RPMI8226 (cell line): ENCODE measurements around the gene RPLP1.

ENCODE experiments used
- DNase-seq: peaks from one replicate; pipeline ENCODE4 v3.0.0-alpha.2; 2015

The RPLP1 gene

DNA sequence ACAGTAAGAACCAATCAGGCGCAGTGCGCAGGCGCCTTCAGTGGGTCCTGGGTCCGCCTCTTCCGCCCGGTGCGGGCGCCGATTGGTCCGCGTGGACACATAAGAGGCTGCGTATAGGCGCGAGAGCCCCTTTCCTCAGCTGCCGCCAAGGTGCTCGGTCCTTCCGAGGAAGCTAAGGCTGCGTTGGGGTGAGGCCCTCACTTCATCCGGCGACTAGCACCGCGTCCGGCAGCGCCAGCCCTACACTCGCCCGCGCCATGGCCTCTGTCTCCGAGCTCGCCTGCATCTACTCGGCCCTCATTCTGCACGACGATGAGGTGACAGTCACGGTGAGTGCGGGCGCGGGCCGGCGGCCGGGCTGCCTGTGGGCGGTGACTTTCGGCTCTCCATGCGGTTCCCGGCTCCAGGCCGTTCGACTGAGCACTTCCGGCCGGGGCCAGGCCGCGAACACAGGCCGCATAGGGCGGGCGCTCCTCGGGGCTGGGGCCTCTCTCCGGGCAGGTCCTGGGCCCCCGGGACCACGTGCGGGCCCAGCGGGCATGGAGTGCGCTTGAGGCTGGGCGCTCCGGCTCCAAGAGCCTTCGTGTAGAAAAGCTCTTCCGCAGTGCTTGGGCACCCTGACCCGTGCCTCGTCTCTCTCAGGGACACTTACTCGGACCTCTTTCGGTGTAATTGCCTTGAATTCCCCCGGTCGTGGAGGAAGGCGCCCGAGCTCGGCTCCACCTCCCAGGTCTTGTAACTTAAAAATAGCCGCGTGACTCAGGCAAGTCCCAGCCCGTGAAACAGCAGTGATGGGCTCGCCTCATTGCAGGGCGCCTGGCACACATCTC lies at the start of gene RPLP1:
Gene RPLP1, plus strand, starts transcription at position 127 of the 830 bp plus-strand sequence. Its CDS starts 131 bp downstream, at position 258.
- peak; percentile 100 for DNase-seq

DNA sequence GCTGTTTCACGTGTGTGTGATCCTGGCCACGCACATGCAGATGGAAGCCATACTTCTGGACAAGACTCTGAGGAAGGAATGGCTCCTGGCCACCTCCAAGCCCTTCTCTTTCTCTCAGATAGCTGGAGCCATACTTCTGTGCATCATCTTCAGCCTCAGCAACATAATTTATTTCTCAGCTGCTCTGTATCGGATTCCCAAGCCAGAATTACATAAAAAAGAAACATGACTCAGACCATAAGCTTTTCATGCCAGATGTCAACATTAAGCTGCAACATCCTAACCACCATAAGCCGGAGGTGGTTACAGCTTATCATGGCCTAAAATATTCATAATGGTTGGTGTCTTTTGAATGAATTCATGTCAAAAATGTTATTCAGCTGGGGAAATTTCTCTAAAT lies 49.0 kb upstream of the RPLP1 start:
- no peak for DNase-seq

DNA sequence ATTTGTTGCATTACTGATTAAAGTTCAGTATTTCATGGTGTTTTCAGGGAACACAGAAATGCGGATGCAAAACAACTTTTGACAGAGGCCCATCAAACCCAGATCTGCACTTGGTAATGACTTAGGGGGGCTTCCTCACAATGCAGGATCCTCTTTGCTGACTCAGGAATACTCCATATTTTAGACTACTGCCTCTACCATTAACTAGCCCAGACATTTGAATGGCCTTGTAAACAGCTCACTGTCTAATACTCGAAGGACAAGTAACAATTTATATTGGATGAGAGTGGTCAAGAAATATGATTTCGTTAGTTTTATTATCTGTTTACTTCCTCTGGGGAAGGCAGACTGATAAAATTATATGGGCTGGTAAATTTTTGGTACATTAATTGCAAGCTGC lies 47.5 kb upstream of the RPLP1 start:
- DNase-seq: no peak

DNA sequence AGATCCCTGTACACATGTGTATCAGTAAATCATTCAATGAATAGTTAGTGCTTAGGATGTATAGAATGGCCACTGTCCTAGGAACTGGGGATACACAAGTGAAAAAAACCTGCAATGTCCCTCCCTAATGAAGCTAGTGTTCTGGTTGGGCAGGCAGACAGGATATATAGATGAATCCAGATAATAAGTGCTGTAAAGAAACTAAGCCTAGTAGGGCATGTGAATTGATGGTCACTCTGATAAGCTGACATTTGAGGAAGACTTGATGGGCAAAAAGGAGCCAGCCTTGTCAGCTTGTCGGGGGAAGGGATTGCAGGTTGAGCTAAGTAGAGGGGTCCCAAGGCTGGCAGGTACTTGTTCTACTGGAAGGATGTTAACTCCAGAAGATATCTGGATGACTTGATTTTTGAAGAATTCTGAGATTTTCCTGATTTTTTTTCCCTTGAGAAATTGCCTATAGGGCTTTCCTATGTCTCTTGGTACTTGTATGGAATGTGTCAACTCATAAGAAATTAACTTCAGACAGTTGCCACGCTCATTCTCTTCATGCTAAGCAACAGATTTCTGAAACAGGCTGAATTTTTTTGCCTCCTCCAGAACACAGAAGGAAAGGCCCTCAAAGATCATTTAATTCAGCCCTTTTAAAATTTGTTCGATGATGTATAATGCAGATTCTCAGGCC lies 44.8 kb upstream of the RPLP1 start:
- DNase-seq: no peak

DNA sequence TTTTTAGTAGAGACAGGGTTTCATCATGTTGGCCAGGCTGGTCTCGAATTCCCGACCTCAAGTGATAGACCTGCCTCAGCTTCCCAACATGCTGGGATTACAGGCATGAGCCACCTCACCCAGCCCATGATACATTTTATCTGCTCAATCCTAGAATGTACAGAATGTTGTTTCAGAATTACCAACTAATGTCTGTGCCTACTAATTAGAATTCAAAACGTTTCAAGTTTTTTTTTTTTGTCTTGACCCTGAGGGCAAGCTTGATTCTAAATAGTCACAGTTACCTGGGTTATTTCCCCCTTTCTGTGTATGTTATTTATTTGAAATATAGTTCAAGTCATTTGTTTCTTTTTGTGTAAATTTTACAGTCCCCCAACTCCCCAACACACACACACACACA lies 43.8 kb upstream of the RPLP1 start:
- DNase-seq: no peak

DNA sequence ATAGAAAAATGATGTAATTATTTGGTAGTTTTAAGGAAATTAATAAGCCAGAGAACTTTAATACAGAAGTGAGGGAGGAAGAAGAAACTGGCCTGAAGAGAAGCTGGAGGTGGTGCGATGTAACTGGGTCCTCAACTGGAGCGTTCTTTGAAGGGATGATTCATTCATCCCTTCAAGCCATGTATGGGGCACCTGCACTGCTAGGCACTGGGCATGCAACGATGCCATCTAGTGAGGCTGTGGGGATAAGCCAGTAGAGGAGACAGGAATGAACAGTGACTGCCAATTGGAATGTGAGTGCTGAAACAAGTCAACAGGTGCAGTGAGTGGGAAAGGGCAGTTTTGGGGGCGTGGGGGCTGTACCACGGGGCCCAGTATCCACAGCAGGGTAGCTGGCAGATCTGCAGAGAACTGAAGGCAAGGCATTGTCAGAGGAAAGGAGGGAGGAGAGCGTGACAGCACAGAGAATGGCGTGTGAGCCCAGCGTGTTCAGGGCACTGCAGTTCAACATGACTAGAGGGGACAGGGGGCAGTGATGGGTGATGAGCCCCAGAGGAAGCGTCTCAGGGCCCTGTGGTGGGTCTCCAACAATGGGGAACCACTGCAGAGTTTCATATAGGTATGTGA lies 42.3 kb upstream of the RPLP1 start:
- DNase-seq: peak; percentile 71

DNA sequence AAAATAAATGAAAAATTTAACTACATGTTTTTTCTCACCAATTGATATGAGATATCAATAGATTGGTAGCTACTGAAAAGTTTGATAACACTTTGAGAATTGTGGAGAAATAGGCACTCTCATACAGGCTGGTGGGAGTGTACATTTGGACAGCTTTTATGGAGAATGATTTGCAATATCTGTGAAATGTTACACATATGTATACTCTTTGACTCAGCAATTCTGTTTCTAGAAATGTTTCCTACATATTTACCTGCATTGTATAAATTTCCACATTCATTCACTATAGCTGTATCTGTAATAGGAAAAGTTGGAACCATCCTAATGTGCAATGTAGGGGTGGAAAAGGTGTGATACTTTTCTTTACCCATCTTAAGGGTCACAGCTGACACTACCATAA lies 40.3 kb upstream of the RPLP1 start:
- DNase-seq: no peak

DNA sequence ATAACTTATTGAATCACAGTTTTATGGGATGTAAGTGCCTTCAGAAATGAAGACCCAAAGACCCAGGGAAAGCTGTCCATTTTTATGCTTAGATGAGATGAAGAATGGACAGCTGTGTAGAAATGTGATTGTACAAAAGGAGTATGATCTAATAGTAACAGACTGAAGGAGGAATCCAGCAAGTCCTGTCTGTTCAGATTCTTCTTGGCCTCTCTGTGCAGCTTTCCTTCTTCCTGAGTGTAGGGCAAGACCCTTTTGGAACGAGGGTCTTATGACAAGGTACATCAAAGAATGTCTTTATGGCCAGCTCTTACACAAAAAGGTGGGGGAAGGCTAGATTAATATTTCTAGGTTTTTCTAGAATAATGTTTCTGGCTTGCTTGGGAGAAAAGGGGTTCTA lies 39.9 kb upstream of the RPLP1 start:
- no peak for DNase-seq

DNA sequence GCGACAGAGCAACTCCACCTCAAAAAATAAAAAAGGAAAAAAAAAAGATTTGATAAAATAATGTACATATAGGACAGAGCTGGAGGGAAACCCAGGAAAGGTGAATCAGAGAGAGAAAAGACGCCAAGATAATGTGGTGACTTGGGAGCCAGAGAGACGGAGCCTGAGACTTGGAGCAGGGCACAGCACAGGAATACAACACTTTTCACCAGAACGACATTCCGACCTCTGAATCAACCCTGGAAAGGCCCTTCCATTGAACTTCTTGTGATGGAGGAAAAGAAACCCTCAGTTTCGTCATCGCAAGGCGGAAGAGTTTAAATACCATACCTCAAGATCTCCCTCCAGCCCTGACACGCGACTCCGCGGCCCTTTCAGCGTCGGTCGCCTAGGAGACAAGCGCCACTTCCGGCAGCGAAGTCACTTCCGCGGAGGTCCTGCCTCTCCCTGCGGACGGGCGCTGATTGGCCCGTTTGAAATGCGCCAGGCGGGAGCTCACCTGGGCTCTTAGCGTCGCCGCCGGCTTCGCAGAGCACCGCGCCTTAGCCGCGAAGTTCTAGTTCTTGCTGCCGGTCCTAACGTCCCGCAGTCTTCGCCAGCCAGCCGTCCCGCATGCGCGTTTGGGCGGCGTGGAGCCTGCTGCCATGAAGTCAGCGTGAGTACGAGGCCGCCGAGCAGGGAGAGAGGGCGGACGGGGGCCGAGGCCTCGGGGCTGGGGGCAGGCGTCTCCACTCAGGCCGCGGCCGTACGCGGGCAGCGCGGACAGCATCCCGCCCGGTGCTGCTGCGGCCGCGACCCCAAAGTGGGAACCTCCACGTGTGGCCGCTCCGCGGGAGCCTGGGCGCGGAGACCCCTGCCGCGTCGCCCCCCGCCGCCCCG lies 38.6 kb upstream of the RPLP1 start, which contains the start of gene KIF23:
Gene KIF23, plus strand, starts transcription at position 528 of the 879 bp plus-strand sequence. Its CDS starts 117 bp downstream, at position 645.
- peak; percentile 100 for DNase-seq

DNA sequence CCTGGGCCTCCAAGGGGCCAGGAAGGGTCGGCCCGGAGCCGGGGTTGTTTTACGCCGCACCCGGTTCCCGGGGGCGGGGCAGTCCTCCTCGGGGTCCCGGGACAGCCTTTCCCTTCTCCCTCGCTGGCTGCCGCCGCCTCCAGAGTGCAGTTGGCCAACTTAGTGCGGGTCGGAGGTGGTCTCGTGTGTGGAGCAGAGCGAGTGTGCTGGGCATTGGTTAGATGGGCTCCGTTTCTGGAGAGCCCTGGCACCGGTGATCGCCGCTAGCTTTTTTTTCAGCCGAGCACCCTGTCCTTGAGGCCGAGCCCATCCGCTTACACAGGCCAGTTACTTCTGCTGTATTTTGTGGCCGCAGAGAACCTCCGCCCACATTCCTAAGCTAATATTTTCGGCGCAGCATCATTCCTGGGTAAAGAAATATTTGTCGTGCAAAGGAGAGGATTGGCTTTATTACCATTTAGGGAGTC lies 37.9 kb upstream of the RPLP1 start:
- peak; percentile 80 for DNase-seq

DNA sequence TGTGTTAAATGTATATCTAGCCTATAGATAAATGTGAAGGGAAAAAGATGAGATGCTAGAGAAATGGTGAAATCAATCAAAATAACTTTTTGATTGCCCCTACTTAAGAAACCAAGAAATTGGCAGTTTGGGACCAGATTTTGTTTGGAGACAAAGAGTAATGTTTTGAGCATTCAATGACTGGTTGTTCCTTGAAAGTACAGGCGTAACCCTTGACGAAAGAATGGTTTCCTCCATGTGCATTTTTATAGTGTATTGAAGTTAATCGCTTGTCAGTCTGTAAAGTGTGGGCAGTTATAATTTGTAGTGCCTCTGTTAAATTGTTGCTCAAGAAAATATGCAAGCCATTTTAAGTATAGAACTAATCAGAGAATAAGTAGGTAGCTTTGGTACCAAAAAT lies 37.2 kb upstream of the RPLP1 start:
- no peak for DNase-seq

DNA sequence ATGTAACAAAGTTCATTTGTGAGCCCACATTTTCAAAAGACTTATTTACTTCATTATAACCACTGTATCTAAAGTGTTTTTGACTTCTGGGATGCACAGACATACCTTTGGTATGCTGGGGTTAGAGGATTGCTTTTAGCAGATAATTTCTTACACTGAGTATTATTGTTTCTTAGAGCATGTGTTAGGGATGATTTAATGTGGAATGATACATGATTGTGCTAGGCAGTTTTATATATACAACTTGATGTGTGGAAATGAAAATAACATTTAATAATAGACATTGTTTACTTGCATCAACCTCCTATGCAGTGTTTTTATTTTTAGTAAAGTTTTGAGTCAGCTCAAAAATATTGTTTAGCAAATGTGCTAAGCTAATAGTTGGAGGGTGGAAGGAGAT lies 35.0 kb upstream of the RPLP1 start:
- no peak for DNase-seq

DNA sequence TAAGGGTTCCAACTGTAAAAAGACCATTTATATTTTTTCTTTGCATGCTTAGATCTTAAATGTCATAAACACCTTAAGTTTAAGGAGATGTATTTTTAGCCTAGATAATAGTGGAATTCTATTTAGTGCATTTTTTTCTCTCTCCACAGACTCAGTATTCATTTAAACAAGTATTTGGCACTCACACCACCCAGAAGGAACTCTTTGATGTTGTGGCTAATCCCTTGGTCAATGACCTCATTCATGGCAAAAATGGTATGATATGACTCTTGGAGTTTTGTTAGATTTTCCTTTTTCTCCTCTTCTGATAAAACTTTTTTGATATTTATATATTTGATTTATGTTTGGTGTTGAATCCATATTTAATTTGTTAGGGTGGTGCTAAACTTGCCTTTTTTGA lies 31.1 kb upstream of the RPLP1 start:
- DNase-seq: no peak

DNA sequence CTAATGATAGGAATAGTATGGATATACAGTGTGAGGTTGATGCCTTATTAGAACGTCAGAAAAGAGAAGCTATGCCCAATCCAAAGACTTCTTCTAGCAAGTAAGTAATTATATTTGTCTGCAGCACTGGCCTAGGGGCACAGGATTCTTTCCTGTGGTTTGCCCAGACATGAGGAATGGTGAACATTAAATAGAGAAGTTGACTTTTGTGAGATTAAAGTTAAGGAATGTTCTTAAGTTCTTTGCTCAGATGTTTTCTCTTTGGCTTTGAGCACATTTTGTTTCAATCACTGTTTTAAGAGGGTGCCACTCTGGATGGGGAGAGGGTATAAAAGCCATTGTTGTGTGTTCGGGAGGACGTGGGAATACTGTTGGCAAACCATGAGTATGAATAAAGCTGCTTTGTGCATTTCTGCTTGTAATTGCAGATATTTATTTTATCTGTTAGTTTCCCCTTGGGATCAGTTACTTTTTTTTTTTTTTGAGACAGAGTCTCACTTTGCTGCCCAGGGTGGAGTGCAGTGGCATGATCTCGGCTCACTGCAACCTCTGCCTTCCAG lies 30.2 kb upstream of the RPLP1 start:
- no peak for DNase-seq

DNA sequence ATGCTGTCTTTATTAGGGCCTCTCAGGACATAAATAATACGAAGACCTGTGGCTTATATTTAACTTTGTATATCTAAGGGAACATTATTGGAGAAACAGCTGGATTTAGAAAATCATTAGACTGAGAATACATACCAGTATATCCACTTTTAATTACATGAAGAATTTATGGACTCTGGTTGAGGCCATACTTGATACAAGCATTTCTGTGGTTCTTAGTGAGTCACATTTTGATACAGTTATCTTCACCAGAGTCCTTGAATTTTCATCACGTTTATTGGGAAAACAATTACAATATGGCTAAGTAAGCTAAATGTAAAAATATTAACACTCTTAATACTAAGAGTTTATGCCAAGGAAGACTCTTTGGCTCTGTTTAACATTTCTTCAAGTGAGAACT lies 28.6 kb upstream of the RPLP1 start:
- DNase-seq: no peak

DNA sequence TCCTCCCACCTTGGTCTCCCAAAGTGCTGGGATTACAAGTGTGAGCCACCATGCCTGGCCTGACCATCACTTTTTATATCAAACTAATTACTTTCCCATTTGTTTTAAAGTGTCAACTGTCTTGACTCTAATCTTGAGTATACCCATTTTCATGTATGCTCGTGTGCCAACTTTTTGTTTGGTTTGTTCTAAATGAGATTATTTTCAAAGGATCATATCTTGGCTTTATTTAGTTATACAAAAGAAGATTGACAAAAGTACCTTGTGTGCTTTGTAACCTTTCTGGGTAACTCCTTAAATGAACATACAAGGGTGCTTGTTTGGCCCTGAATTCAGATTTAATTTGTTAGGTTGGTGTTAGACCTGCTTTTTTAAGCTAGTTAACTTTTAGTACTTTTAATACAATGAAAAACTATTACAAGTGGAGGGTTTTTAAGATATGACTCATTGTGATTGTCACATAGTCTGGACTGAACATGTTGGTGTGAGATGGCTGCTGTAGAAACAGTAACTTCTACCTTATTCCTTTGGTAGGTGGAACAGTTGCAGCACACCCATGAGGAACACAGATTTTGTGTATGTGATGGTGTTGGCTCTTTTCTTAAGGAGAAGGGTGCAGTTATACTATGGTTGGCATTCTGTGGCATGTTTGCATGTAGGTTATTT lies 27.7 kb upstream of the RPLP1 start:
- DNase-seq: no peak

DNA sequence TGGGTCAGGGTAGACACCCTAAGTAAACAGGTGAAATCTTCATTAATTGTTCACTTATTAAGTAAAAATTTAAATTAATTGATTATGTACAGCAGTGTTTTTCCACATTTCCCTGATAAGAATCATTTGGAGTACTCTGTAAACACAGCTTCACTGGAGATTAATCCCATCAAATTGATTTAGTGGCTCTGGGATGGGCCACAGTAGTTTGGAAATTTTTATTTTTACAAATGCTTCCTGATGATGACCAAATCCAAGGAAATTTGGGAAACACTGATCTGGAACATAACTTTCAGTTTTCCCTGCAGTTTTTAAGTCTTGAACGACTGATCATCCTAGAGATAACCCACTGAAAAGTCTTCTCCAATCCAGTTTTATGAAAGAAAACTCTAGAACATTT lies 18.8 kb upstream of the RPLP1 start:
- no peak for DNase-seq

DNA sequence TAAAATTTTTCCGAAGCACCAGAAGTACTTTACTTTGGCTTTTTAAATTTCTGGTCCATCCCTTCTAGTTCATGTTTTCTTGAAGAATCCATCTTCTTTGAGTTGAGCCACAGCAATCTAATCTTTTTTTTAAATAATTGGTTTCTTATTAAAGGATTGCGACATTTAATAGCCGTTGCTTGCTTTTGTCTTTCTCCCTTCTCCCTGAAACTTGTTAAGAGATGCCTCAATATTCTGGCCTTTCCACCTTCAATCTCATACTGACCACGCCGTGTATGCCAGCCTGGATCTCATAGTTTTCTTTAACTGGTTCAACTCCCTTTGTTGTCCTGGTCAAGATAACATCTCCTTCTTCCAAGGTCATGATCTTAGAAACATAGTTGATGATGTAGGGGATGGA lies 18.4 kb upstream of the RPLP1 start:
- no peak for DNase-seq

DNA sequence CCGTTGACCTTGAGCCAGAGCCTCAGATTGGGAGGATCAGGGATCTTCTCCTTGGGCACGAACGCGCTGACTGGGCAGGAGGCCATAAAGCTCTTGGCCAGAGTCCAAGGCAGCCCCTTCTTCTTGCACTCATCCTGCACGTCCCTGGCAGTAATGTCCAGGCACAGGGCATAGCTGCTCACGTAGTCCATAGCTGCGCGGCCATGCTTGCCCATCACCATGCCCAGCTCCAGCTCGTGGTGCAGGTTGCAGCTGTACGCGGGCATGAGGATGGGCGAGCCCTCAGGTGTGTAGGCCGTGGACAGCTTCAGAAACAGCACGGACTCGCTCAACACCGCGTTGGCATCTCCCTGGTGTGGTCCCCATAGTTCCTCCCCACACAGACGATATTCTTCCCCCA lies 17.9 kb upstream of the RPLP1 start:
- DNase-seq: no peak

DNA sequence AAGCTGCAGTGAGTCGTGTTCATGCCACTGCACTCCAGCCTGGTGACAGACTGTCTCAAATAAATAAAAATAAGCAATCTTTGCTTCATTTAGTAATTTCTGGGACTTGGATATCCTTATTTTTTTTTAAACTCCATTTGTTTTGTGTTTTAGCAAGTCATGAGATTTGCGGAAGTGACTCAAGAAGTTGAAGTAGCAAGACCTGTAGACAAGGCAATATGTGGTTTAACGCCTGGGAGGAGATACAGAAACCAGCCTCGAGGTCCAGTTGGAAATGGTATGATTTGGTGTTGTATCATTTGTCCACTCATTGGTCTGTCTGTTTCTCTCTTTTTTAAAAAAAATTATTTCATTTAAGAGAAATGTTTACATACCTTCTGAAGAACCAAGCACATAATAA lies 16.6 kb upstream of the RPLP1 start:
- DNase-seq: no peak

DNA sequence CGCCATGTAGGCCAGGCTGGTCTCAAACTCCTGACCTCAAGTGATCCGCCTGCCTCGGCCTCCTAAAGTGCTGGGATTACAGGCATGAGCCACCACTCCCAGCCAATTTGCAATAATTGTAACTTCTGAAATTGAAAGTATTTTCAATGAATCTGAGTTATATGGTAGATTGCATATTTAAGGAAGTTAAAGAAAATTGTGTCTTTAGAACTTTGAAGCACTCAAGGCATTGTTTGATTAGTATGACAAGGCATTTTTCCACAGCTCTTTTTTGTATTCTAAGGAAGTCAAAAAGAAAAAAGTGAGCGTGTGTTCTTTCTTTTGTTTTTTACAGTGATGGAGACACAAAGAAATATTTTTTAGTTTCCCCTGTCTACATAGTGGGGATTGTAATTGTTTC lies 15.7 kb upstream of the RPLP1 start:
- no peak for DNase-seq

DNA sequence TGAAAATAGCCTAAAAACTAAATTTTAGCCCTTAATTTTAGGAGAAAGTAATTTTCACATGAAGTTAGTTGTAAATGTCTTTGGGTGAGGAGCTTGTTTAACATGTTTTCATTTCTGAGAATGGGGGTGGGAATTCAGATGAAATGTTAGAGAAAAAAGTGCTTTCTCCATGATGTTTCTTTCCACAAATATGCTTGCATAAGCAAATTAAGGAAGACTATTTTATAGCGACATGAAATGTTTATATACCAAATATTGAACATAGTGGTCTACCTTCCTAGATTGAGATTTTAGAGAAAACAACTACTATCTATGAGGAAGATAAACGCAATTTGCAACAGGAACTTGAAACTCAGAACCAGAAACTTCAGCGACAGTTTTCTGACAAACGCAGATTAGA lies 13.0 kb upstream of the RPLP1 start:
- DNase-seq: no peak
